Kidney (tissue), 14 donors: ENCODE data around the gene ATP1A1. TPM values are rescaled to one million over a fixed set of nuclear protein-coding genes. Genes with fewer than 3 reads are reported as not detected.

Source experiments
- DNase-seq, 5 donors: peaks; one replicate each; pipeline ENCODE4 v3.0.0-alpha.2; 2013 to 2020
- FAIRE-seq: peaks from 2 replicates; lab custom pipeline; 2012; peaks lifted over from hg19 to GRCh38; lab: Jason Lieb, UNC
- H3K27ac ChIP-seq, 2 donors: one replicate each; pipeline ENCODE4 v1.7.0; 2013; ENCODE audit warnings: low read depth in 2 of 2, low read length in 2 of 2, inconsistent platforms in 1 of 2
- H3K27me3 ChIP-seq: one replicate; pipeline ENCODE4 v1.7.1; 2013; ENCODE audit warnings: low read length, inconsistent platforms; ENCODE audit not compliant: control insufficient read depth, insufficient read depth
- H3K36me3 ChIP-seq, 3 donors: one replicate each; pipeline versions ENCODE4 v1.7.0 to v1.7.1; 2013; ENCODE audit warnings: low read length in 3 of 3, control low read depth in 1 of 3, inconsistent platforms in 1 of 3; ENCODE audit not compliant: insufficient read depth in 3 of 3, control insufficient read depth in 2 of 3
- H3K4me1 ChIP-seq, 3 donors: one replicate each; pipeline versions ENCODE4 v1.7.0 to v1.7.1; 2013; ENCODE audit warnings: low read length in 3 of 3, inconsistent platforms in 1 of 3, low read depth in 1 of 3; ENCODE audit not compliant: control insufficient read depth in 2 of 3, insufficient read depth in 2 of 3
- H3K4me3 ChIP-seq, 3 donors: one replicate each; pipeline versions ENCODE4 v1.7.0 to v1.8.1; 2013; ENCODE audit warnings: low read length in 3 of 3, control low read depth in 1 of 3, inconsistent platforms in 1 of 3
- H3K9ac ChIP-seq, 3 donors: one replicate each; pipeline versions ENCODE4 v1.7.0 to v1.7.1; 2013; ENCODE audit warnings: low read length in 3 of 3, control low read depth in 1 of 3, inconsistent platforms in 1 of 3
- H3K9me3 ChIP-seq, 3 donors: one replicate each; pipeline versions ENCODE4 v1.7.0 to v1.7.1; 2013; ENCODE audit warnings: low read length in 3 of 3, control low read depth in 1 of 3, inconsistent platforms in 1 of 3; ENCODE audit not compliant: control insufficient read depth in 2 of 3, insufficient read depth in 1 of 3
- CTCF ChIP-seq: IDR thresholded peaks from 3 replicates; pipeline ENCODE4 v1.5.1; 2012; ENCODE audit warnings: mild to moderate bottlenecking, moderate library complexity, borderline replicate concordance; ENCODE audit not compliant: insufficient read depth; ENCODE audit errors: extremely low read depth
- intact Hi-C: fragments of 100-400 bp; cut with DNase I; formaldehyde crosslinking; loops from one replicate; pipeline ENCODE4 v1.11.1; 2022
- polyA plus RNA-seq: library from polyadenylated mRNA; stranded (reverse); fragments of 350-450 nt; fragmentation: Illumina TruSeq; extraction: RNeasy Lipid Tissue Mini Kit (QIAGEN cat#74804); gene quantifications from one replicate; pipeline ENCODE4 v1.2.3, GENCODE V29; 2014; ENCODE audit warnings: low read depth, low replicate concordance; ENCODE audit not compliant: insufficient read depth
- total RNA-seq: library from RNA; stranded (reverse); fragmentation: NEBNext Ultra II Directional; extraction: Animal tissue kit (Norgen Biotek cat#: 25700); gene quantifications from one replicate; pipeline ENCODE4 v1.2.1, GENCODE V29; 2021
- donor health status: control.
- donor health status: control.
- donor health status: control.
- donor health status: control.
- donor health status: control.
- donor health status: DM: yes; HTN: yes; CAD: no.
- donor health status: Normal renal cell carcinoma (clear cell type).

ATP1A1 gene
- total and polyA plus RNA-seq, 2 donors from 2014 or later: 1,218 to 2,241 TPM

GRCh38 chr1:116404699-116405098 lies 31.7 kb downstream of the ATP1A1 start:
- peaks cover 6 to 78% (median 68%) of the 10 kb centered on the region in 3 donors for H3K36me3 ChIP-seq
- H3K4me3 ChIP-seq: no peak overlapping the region
- no peaks in the 10 kb centered on the region for H3K27me3 ChIP-seq
- DNase-seq: no peak
- no peak overlapping the region for H3K9ac ChIP-seq
- H3K4me1 ChIP-seq: peaks cover 0 to 27% (median 7%) of the 10 kb centered on the region in 3 donors
- no peak for TF ChIP-seq CTCF
- intact Hi-C loops: no loop called here
- no peak for FAIRE-seq
- H3K9me3 ChIP-seq: no peaks in the 10 kb centered on the region
- H3K27ac ChIP-seq: peak overlapping the region in 1 of 2 donors; percentile 56

GRCh38 chr1:116405241-116406135 lies 32.4 kb downstream of the ATP1A1 start:
- intact Hi-C loops: no loop called here
- no peak for FAIRE-seq
- Histone ChIP-seq H3K36me3 (peaks cover 5 to 70% (median 60%) of the 10 kb centered on the region in 3 donors), H3K9ac (no peak overlapping the region), H3K9me3 (no peaks in the 10 kb centered on the region), H3K4me3 (no peak overlapping the region), H3K4me1 (peaks cover 0 to 22% (median 7%) of the 10 kb centered on the region in 3 donors), H3K27ac (peak overlapping the region; percentile 55 to 56), H3K27me3 (no peaks in the 10 kb centered on the region)
- TF ChIP-seq CTCF: no peak
- DNase-seq: no peak

- Histone ChIP-seq H3K4me1 (peaks cover 0 to 18% (median 7%) of the 10 kb centered on the region in 3 donors), H3K9me3 (no peaks in the 10 kb centered on the region), H3K27me3 (no peaks in the 10 kb centered on the region), H3K36me3 (peaks cover 5 to 54% (median 45%) of the 10 kb centered on the region in 3 donors), H3K4me3 (no peak overlapping the region), H3K27ac (peak overlapping the region; percentile 38 to 54), H3K9ac (no peak overlapping the region)
- FAIRE-seq (no peak), DNase-seq (no peak)
- intact Hi-C loops: no loop called here
- TF ChIP-seq CTCF: no peak
These were observed 34.0 kb downstream of the ATP1A1 start for GRCh38 chr1:116407033-116407432.
